GM19468 (cell line): ENCODE data around the gene GJC2.

ENCODE experiments used
- ATAC-seq: cut with Tn5 transposase; IDR thresholded peaks from one replicate; pipeline ENCODE4 v1.9.1; 2021; ENCODE audit warnings: mild to moderate bottlenecking, moderate library complexity, moderate number of reproducible peaks; ENCODE audit not compliant: unreplicated experiment; ENCODE audit errors: extremely low read depth

Gene GJC2

GRCh38 chr1:228155596-228156514 lies 6.1 kb downstream of the GJC2 start:
- ATAC-seq = no peak

GRCh38 chr1:228156515-228156881 lies 6.8 kb downstream of the GJC2 start:
- no peak for ATAC-seq

GRCh38 chr1:228156941-228157728 lies 7.4 kb downstream of the GJC2 start:
- ATAC-seq = no peak

GRCh38 chr1:228157729-228158126 lies 8.0 kb downstream of the GJC2 start:
- no peak for ATAC-seq

GRCh38 chr1:228158151-228159007 lies 8.6 kb downstream of the GJC2 start:
- ATAC-seq = no peak

- no peak for ATAC-seq
These were observed 9.4 kb downstream of the GJC2 start for GRCh38 chr1:228159008-228159665.

- ATAC-seq = no peak
These were observed 10.6 kb downstream of the GJC2 start for GRCh38 chr1:228160201-228160761.

- ATAC-seq = no peak
These were observed 11.6 kb downstream of the GJC2 start for GRCh38 chr1:228161362-228161761.

- no peak for ATAC-seq
These were observed 12.1 kb downstream of the GJC2 start for GRCh38 chr1:228161866-228162265.

- ATAC-seq = no peak
These were observed 12.7 kb downstream of the GJC2 start for GRCh38 chr1:228162286-228163006.

GRCh38 chr1:228163007-228163753 lies 13.4 kb downstream of the GJC2 start:
- no peak for ATAC-seq

GRCh38 chr1:228163776-228164519 lies 14.2 kb downstream of the GJC2 start:
- ATAC-seq = no peak

- ATAC-seq = no peak
These were observed 15.0 kb downstream of the GJC2 start for GRCh38 chr1:228164561-228165371.

- peak; percentile 84 for ATAC-seq
These were observed 15.8 kb downstream of the GJC2 start, which contains the start of gene IBA57 for GRCh38 chr1:228165372-228166169. Gene IBA57 (plus strand): TSS chr1:228165804. CDS start chr1:228165817, 13 bp downstream.

GRCh38 chr1:228166170-228166936 lies 16.6 kb downstream of the GJC2 start:
- no peak for ATAC-seq
